Dedifferentiated amniotic fluid mesenchymal stem cell (primary cell): ENCODE measurements around the gene PFDN5.
A peak's percentile ranks its signal among the peaks of the same experiment; 100 is the strongest.
"Not testable (repeated sequence)": the region's sequence is repeated elsewhere in the genome, so short reads cannot be mapped to it uniquely, and the experiment has no call there.

ENCODE experiments used
- DNase-seq: peaks from one replicate; pipeline ENCODE4 v3.0.0-alpha.2; 2016; ENCODE audit errors: extremely low spot score

PFDN5 gene

GRCh38 chr12:53286448-53286847 is 8.9 kb upstream of the PFDN5 start:
- DNase-seq, result no peak

GRCh38 chr12:53287741-53288216 is 7.6 kb upstream of the PFDN5 start:
- DNase-seq, result peak; percentile 25

GRCh38 chr12:53288322-53288721 is 7.0 kb upstream of the PFDN5 start:
- DNase-seq, result peak; percentile 7

- no peak for DNase-seq
These were observed 5.5 kb upstream of the PFDN5 start for GRCh38 chr12:53289891-53290290.

- no peak for DNase-seq
These were observed 4.7 kb upstream of the PFDN5 start for GRCh38 chr12:53290661-53291060.

- DNase-seq, result no peak
These were observed 2.9 kb upstream of the PFDN5 start for GRCh38 chr12:53292426-53292825.

- no peak for DNase-seq
These were observed 513 bp downstream of the PFDN5 start for GRCh38 chr12:53295891-53296219.

GRCh38 chr12:53297106-53297505 is 1.8 kb downstream of the PFDN5 start:
- DNase-seq, result not testable (repeated sequence)

GRCh38 chr12:53298164-53298563 is 2.8 kb downstream of the PFDN5 start:
- DNase-seq, result peak; percentile 68

GRCh38 chr12:53299101-53299453 is 3.7 kb downstream of the PFDN5 start:
- peak; percentile 58 for DNase-seq

GRCh38 chr12:53299454-53300180 is 4.3 kb downstream of the PFDN5 start, which contains the start of gene MYG1:
Gene MYG1 (plus strand): TSS chr12:53299695. CDS start chr12:53299738, 43 bp downstream.
- peak; percentile 74 for DNase-seq

- DNase-seq, result no peak
These were observed 4.8 kb downstream of the PFDN5 start for GRCh38 chr12:53300187-53300586.

- DNase-seq, result no peak
These were observed 7.6 kb downstream of the PFDN5 start for GRCh38 chr12:53302903-53303302.

- DNase-seq, result no peak
These were observed 11.5 kb downstream of the PFDN5 start for GRCh38 chr12:53306826-53307225.

- DNase-seq, result no peak
These were observed 12.9 kb downstream of the PFDN5 start for GRCh38 chr12:53308276-53308675.

GRCh38 chr12:53313996-53314395 is 18.7 kb downstream of the PFDN5 start:
- DNase-seq, result no peak

GRCh38 chr12:53320352-53321195 is 25.2 kb downstream of the PFDN5 start:
- DNase-seq, result no peak

GRCh38 chr12:53324113-53324778 is 28.9 kb downstream of the PFDN5 start:
- DNase-seq, result no peak

- peak; percentile 86 for DNase-seq
These were observed 29.6 kb downstream of the PFDN5 start for GRCh38 chr12:53324779-53325510.

GRCh38 chr12:53325511-53326061 is 30.2 kb downstream of the PFDN5 start:
- no peak for DNase-seq

GRCh38 chr12:53326460-53327185 is 31.3 kb downstream of the PFDN5 start:
- DNase-seq, result no peak
